Endometrial microvascular endothelial cells (primary cell): ENCODE data around the gene MBLAC2. TPM values are rescaled to one million over a fixed set of nuclear protein-coding genes. Genes with fewer than 3 reads are reported as not detected.

ENCODE experiments used
- in situ Hi-C: cut with HindIII; loops from 2 replicates; pipeline ENCODE4 v1.10.0; 2017; ENCODE audit warnings: low sequenced_read_pairs, low pct_unique_long_range_greater_than_20kb; ENCODE audit errors: inconsistent ontology term
- total RNA-seq: library from RNA; depleted of rRNA; stranded (reverse); fragments of >200 nt; gene quantifications from one replicate; pipeline ENCODE4 v1.2.3, GENCODE V29; 2015; ENCODE audit errors: inconsistent ontology term

MBLAC2 gene
- total RNA-seq = 5.5 TPM

DNA sequence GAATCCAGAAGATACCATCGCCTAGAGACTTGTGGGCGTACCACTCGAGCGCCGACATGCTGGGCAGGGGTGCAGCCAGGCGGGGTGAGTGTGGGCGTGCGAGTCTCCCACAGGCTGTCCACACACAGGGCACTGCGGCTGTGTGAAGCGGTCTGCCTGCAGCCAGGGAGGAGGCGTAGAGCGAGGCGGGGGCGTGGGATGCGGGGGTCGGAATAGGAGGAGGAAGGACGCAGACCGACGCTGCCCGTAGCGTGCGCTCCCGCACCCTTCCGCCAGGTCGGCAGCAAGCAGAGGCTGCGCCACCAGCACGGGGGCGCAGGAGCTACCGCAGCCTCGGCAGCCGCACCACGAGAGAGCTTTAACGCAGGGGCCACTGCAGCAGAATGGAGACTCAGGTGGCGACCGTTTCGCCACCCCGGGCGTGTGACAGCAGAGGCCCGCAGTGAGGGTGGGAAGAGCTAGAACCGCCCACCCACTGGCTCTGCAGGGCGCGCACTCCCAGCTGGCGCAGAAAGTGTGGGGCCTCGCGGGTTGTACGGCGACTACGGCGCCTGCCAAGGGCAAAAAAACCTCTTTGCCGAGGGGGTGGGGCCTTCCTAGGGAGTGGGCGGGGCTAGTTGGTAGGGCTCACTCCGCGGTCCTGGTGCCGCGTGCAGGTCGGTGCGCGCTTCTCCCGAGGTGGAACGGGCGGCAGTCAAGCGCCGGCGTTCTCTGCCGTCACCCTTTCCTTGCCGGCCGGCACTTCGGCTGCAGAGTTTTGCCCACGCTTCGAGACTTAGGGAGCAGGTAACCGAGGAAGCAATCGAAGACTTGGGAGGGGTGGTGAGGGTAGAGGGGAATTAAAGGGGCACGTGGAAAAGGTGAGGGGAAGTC is at the start of gene MBLAC2, which contains the start of gene POLR3G:
MBLAC2 (minus strand) TSS at position 537 of the 873 bp plus-strand sequence; CDS start at position 58, 479 bp downstream.
POLR3G (plus strand) TSS at position 630 of the 873 bp plus-strand sequence. CDS start 10,704 bp downstream, outside the sequence.
- in situ Hi-C loops = no loop called here

DNA sequence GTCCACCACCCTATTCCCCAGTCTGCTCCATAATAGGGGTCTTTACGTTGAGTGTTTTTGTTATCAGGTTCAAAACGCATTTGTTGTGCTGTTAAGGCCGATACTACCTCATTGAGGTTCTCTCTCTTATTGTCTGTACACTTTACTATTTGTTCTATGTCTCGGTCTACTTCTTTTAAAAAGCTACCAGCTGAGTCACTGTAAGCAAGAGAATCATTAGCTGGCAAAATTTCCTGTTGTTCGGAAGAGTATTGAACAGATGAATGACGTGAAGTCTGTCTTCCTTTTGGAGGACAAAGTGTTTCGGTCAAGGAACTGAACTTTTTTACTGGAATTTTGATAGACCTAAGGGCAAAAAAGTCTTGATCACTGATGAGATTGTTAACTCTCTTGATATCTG is 44.5 kb upstream of the MBLAC2 start:
- in situ Hi-C loops = no loop called here

DNA sequence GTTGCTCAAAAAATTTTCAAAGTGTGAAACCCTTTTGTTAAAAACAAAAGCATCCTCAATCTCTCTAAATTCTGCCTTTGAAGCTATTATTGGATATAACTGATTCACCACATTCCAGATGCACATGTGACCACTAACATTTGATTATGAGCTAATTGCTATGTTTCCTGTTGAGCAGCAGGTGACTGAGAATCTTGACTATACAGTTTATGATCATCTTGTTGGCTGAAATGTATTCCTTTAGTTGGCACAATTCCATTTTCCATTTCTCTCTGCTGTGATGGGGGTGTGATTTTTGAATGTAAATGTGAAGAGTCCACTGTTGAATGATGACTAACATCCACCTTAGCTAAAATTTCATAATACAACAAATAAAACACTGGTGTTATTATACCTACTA is 44.1 kb upstream of the MBLAC2 start:
- in situ Hi-C loops = no loop called here

DNA sequence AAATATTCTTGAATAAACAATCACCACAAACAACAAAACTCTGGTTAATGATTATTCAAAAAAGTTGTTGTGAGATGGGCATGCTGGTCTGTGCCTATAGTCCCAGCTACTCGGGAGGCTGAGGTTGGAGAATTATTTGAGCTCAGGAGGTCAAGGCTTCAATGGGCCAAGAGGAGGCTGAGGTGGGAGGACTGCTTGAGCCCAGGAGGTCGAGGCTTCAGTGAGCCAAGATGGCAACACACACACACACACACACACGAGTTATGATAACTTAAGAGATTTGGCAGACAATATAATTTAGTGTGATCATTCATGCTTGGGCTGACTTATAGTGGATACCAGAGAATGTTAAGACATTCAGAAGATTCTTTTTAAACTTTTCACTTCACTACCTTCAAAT is 39.9 kb upstream of the MBLAC2 start:
- in situ Hi-C loops = no loop called here

DNA sequence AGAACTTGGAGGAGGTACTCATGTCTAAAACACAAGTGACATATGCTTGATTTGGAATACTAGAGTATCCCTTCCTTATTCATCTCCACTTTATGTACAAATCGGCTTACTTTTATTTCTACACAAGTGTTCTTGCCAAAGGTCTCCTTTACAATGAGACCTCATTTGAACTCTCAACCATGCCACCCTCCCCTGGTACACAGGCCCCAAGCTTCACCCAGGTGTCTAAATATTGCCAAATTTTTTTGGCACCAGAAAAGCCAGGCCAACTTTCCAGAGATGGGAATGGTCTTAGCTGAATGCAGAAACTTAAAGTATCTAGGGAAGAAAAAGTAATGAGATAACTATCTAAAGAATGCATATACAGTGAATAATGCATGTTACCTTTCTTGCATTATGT is 35.9 kb upstream of the MBLAC2 start:
- in situ Hi-C loops = no loop called here

DNA sequence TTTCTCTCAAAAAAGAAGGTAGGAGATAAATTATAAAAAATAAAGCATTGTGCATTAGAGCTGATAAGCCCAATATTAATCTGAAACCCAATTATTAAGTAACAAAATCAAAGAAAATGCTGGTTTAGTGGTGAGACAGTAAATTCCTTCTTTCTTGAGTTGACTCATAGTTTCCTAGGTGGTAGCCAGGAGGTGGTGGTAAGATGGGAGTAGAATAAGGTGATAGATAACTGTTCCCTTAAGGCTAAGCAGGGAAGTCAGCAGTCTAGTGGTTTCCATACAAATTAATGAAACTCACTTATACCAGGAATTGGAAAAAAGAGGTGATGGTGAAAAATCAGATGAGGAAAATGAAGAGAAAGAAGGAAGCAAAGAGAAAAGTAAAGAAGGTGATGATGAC is 31.6 kb upstream of the MBLAC2 start:
- in situ Hi-C loops = no loop called here

DNA sequence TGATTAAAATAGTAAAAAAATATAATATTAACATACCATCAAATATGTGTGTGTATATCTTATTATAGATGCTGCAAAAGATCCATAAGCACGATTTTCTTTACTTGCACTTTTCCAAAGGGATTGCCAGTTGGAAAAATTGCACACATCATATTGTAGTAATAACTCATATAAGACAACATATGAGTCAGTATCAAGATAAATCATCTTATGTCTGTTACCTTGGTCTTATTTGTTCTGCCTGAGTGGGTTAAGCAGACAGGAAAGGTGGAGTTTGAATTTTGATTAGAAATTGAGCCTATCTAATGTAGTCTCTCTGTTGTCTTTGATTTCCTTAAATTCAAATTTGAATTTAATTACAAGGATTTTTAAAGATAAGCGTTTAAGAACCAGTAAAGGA is 30.2 kb upstream of the MBLAC2 start:
- in situ Hi-C loops = no loop called here

DNA sequence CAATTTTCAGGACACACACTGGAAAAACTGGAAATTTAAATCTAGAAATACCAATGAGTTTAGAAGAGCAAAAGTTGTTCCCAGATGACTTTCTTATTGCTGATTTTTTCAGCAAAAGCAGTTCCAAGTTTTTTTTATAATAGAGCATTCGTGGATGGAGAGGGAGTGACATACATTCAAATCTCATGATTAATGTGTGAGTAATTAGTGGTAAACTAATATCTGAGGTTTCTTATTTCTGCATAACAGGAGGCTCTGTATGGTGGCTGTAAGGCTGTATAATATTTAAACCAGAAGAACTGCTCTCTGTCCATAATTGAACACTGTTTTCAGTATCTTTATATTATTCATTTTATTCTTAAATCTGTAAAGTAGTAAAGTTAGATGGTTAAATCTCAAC is 29.0 kb upstream of the MBLAC2 start:
- in situ Hi-C loops = no loop called here

DNA sequence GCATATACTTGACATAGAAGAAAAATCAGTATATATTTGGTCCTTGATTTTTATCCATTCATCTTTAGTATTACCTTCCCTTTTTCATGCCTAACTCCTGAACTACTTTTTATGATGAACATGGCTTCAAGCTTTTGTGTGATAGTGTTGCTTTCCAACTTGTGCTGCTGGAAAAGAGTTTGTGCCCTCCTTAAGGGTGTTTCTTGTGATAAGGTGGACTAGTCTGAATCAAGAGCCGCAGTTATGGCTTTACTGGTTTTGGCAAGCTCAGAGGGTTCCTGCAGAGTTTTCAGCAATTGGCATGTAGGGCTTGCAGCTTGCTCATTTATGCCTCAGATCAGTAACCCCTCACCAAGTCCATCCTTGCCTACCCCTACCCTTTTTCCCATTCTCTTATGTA is 20.6 kb upstream of the MBLAC2 start:
- in situ Hi-C loops = no loop called here

DNA sequence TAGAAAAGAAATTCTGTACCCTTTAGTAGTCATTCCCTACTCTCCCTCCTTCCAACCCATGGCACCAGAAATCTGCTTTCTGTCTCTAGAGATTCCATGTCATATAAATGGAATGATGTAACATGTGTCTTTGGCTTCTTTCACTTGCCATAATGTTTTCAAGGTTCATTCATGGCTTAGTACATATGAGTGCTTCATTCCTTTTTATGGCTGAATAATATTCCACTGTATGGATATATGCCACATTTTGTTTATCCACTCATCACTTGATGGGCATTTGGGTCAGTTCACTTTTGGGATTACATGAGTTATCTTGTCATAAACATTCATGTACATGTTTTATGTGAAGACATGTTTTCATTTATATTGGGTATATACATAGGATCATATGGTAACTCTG is 19.5 kb upstream of the MBLAC2 start:
- in situ Hi-C loops = no loop called here

DNA sequence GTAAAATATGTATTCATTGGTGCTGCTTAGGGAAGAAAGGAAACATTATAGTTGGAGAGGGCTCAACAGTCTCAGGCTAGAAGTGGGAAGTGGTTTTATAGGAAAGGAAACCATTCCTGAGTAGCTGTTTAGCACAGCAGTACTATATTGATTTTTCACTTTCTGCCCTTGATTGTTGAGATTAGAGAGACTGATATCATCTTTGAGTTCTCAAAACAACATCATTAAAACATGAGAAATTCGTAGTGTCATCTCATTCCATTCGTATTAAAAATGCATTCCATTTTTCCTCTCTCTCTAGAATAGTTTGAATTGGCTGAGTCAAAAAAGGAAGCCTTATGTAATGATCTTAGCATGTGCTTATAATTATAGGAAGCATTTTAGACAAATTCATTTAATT is 14.2 kb upstream of the MBLAC2 start:
- in situ Hi-C loops = no loop called here

DNA sequence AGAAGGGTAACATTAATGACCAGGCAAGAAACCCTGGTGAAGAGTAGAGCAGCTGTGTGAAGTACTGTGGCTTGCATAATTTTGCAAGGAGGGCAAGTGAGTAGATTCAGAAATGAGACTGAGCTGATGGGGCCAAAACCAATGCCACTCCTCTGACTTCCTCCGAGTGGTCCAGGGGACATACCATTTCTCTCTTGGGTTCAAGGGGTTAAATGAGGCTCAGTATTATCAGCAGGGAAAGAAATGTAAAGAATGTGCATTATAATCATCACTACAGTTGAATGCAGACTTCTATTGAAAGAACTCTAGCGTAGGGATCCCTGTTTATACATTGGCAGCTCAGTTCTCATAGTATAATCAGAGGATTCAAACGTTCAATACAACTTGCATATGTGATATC is 10.0 kb upstream of the MBLAC2 start:
- in situ Hi-C loops = no loop called here

DNA sequence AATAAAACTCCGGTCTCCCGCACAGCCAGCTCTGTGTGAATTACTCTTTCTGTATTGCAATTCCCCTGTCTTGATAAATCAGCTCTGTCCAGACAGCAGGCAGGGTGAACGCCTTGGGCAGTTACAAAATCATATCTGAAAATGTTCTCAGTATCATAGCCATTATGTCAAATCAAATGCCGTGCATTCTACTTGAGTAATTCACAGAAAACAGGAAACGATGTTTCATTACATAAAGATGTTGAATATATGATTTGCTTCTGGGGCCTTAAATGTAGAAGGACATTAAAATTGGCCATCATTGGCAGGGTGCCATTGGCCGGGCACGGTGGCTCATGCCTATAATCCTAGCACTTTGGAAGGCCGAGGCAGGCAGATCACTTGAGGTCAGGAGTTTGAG is 8.6 kb upstream of the MBLAC2 start:
- in situ Hi-C loops = no loop called here

DNA sequence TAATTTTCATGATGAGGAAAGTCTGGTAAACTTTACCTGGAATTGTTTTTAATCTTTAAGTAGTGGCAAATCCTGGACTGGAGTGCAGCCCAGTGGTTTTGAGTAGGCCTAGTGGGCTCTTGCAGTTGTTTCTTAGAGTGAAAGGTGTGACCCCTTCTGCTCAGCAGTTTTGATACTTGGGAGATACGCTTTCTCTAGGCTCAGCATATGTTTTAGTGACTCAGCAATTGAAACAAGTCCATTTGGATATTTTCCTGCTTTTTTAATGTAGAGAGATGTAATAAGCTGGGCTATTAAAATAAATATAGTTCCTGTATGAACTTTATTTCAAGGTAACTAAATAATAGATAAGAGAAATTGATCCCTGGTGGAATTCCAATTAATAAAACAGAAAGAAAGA is 6.1 kb upstream of the MBLAC2 start:
- in situ Hi-C loops = no loop called here

DNA sequence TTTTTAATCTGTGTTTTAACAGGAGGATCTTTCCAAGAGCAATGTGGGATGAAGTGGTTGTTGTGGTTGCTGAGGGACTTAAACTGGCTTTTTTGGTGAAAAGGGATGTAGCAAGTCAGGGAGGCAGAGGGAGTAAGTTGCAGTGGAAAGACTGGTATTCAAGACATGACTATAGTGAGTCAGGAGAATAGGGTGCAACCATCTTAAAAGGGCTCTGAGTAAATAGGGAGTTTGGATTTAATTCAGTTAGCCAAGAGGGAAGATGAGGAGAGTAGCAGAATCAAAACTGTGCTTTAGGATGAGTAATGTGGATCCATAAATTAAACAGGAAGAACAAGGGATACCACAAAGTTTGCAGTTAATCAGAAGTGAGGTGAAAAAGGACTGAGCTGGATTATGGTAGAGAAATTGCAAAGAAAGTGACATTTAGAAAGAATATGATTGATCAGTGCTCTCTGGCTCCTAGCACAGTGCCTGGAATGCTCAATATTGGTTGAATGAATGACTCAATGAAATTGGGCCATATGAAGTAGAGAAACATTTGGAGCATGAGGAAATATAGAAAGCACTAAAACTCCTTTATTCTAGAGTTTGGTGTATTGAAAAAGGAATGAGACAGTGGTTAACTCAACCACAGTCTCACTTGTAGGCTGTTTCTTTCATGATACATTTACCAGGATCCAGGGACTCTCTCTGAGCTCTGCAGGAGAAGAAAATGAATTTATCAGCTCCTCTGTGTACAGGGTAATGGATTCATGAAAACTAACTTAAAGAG is 5.2 kb upstream of the MBLAC2 start:
- in situ Hi-C loops = no loop called here

DNA sequence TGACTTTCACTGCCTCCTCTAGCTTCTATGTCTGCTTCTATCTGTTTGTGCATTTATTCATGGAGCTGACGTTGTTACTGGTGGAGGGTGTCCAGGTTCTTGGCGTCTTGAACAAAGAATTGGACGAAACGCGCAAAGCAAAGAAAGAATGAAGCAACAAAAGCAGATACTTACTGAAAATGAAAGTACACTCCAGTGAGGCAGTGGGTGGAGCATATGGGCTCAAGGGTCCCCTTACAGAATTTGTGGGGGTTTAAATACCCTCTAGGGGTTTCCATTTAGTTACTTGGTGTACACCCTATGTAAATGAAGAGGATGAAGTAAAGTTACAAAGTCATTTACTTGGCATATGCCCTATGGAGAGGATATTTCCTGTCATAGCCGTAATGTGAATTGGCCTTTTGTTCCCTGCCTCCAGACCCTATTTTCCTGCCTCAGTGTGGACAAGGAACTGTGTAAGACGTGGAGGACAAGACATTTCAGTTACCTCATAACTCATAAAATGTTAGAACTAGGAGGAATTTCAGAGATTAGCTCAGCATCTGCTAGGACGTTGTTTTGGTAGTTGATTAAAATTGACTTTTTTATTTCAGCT is 3.1 kb upstream of the MBLAC2 start:
- in situ Hi-C loops = no loop called here

DNA sequence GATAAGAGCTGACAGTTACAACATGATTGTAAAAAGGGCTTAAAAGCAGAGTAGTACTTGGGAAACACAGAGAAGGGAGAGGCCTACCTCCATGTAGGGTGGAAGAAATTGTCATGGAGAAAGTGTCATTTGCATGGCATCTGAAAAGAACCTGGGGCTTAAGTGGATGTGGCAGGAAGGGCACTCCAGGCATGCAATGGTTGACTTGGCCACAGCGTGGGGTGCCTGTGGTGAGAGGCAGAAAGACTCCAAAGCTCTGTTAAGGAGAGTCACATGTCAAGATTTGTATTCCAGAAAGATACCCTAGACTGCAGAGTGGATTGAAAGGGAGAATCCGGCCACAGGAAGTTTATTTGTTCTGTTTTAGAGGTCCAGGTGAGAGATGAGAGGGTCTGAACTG is 2.5 kb upstream of the MBLAC2 start:
- in situ Hi-C loops = no loop called here

DNA sequence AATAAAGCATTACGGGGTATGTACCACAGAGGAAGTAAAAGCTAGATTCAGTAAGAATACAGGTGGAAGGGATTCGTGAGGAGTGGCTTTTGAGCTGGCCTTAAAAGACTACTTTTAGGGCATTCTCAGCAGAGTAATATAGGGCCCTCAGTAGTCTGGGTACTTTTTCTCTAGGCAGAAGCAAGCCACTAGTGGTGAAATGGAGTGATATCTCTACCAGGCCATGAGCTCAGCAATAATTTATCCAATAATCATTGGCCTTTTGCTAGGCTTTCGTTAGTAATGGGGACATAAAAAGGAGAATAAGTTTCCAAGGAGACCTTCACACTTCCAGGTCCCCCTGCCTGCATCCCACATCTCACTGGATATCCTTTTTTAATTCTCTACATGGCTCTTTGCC is 1.8 kb upstream of the MBLAC2 start:
- in situ Hi-C loops = no loop called here

DNA sequence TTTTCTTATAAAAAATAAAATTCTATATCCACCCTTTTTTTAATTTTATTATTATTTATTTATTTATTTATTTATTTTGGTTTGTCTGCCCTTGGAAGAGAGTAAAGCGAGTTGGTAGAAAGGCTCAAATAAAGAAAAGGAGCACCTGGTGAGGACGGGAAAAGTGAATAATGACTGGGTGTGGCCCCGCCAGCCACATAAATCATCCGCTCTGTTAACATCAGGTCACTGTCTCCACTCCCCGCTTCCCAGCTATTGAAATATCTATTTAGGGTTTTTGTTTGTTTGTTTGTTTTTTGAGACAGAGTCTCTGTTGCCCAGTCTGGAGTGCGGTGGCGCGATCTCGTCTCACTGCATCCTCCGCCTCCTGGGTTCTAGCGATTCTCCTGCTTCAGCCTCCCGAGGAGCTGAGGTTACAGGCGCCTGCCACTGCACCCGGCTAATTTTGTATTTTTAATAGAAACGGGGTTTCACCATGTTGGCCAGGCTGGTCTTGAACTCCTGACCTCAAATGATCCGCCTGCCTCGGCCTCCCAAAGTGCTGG is 937 bp upstream of the MBLAC2 start:
- in situ Hi-C loops = no loop called here
